Breast epithelium (tissue), 3 donors: ENCODE results near the gene MYH10.

Experiments
- CTCF ChIP-seq, 3 donors: fragments of 450-650 bp; IDR thresholded peaks; one replicate each; pipeline ENCODE4 v1.5.1; 2016 to 2017; ENCODE audit warnings: antibody characterized with exemption in 3 of 3, mild to moderate bottlenecking in 3 of 3, moderate library complexity in 3 of 3
- POLR2A ChIP-seq: fragments of 450-650 bp; IDR thresholded peaks from one replicate; pipeline ENCODE4 v1.6.1; 2016; ENCODE audit warnings: antibody characterized with exemption, mild to moderate bottlenecking, moderate library complexity

- TF ChIP-seq CTCF (IDR thresholded peaks at IDR 0.05) (no peak), POLR2A (no peak)
Observed at GRCh38 chr17:8623591-8623990, 6.9 kb downstream of the MYH10 start.
